Lower leg skin (tissue), 4 donors: Measurements from ENCODE around the gene TAL1. TPM values are rescaled to one million over a fixed set of nuclear protein-coding genes. Genes with fewer than 3 reads are reported as not detected.

Source experiments
- DNase-seq, 2 donors: peaks; one replicate each; pipeline ENCODE4 v3.0.0-alpha.2; 2019; ENCODE audit warnings: low spot score in 2 of 2
- H3K4me3 ChIP-seq: fragments of 200-600 bp; sonication (generic); 2 replicates; pipeline ENCODE4 v1.5.1; 2017; ENCODE audit warnings: mild to moderate bottlenecking, low read depth; ENCODE audit not compliant: poor library complexity, severe bottlenecking
- POLR2A ChIP-seq, 2 donors: fragments of 450-650 bp; IDR thresholded peaks; one replicate each; pipeline ENCODE4 v1.6.1; 2016 to 2017; ENCODE audit warnings: antibody characterized with exemption in 2 of 2, mild to moderate bottlenecking in 1 of 2, moderate library complexity in 1 of 2
- WGBS, 2 donors: methylation state at CpG; one replicate each; pipeline ENCODE4 v1.1.5; 2018; 5-methylcytosine and 5-hydroxymethylcytosine counted together
- intact Hi-C: fragments of 100-400 bp; cut with DNase I; formaldehyde crosslinking; loops from one replicate; pipeline ENCODE4 v1.15.0; 2023; ENCODE audit warnings: low total_unique reads
- total RNA-seq, 4 donors: library from RNA; depleted of rRNA; stranded (reverse); fragments of >200 nt; gene quantifications; one replicate each; pipeline ENCODE4 v1.1.0, GENCODE V29; 2016
- TF ChIP-seq, protein P1 (sequence below), 3 donors: fragments of 450-650 bp; IDR thresholded peaks; one replicate each; pipeline ENCODE4 v1.5.1; 2016; ENCODE audit warnings: antibody characterized with exemption in 3 of 3, mild to moderate bottlenecking in 3 of 3, moderate library complexity in 2 of 3

Gene TAL1
- total RNA-seq, 4 donors from 2014 or later, result 0.76 to 4.7 (median 2.0) TPM

DNA sequence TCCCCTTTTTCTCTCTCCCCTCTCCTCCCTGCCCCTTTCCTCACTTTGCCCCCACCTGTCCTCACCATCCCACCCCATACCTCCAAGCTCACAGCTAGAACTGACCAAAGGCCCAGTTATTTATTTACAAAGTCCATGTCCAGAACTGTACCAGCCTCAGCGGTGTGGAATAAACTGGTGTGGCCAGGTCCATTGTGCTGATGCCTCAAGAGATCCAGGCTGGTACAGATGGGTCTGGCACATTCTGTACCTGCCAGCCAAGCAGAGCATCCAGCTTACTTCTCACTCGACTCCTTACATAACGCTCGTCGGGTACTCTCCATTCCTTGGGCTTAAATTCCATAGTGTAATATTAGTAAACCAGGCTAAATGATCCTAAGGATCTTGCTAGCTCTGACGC, 54.0 kb downstream of the TAL1 start:
- 82 to 88% methylated on average over 6 of the region's 6 CpGs for WGBS, 2 donors
- intact Hi-C loops, result loop anchor here (10.0 kb wide), 1 partner anchor 423 kb away; no protein-coding TSS in a partner anchor
- TF ChIP-seq POLR2A (IDR thresholded peaks at IDR 0.05), result no peak
- TF ChIP-seq, protein P1, sequence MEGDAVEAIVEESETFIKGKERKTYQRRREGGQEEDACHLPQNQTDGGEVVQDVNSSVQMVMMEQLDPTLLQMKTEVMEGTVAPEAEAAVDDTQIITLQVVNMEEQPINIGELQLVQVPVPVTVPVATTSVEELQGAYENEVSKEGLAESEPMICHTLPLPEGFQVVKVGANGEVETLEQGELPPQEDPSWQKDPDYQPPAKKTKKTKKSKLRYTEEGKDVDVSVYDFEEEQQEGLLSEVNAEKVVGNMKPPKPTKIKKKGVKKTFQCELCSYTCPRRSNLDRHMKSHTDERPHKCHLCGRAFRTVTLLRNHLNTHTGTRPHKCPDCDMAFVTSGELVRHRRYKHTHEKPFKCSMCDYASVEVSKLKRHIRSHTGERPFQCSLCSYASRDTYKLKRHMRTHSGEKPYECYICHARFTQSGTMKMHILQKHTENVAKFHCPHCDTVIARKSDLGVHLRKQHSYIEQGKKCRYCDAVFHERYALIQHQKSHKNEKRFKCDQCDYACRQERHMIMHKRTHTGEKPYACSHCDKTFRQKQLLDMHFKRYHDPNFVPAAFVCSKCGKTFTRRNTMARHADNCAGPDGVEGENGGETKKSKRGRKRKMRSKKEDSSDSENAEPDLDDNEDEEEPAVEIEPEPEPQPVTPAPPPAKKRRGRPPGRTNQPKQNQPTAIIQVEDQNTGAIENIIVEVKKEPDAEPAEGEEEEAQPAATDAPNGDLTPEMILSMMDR (IDR thresholded peaks at IDR 0.05), result no peak
- no peak overlapping the region for H3K4me3 ChIP-seq
- DNase-seq, result peak in 1 of 2 donors; percentile 56

DNA sequence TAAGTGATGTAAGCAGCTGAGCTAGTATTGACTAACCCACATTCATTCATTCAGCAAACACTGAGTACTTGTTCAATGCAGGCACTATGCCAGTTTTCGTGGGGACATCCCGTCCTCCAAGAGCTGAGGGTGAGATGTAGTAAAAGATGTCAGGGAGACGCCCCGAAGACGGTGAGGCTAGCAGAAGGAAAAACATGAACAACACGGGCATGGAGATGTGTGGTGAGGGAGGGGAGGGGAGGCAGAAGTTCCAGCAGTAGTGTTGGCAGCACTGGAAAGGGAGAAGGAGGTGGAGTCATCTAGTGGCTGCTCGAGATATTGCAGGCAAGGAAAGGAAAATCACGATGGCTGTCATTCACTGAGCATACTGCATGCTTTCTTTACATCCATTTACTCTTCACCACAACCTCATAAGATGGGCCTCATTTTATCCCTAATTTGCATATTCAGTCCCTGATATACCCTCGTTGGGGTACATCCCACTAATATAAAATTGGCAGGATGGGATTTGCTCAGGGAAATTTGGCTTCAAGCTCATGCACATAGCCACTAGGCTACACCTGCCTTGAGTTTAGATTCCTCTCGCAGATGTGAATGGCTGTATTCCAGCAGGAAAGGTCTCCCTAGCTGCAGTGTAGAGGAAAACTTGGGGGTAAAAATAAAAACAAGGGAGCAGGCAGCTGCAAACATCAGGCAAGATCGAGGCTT, 56.6 kb downstream of the TAL1 start:
- WGBS, 2 donors, result 11 to 12% methylated on average over 11 of the region's 11 CpGs
- no peak for TF ChIP-seq POLR2A (IDR thresholded peaks at IDR 0.05)
- TF ChIP-seq, protein P1 (IDR thresholded peaks at IDR 0.05), result peak in 1 of 3 donors; percentile 89
- H3K4me3 ChIP-seq, result no peak overlapping the region
- peak; percentile 71 to 86 for DNase-seq
- intact Hi-C loops, result loop anchor here (10.0 kb wide), 1 partner anchor 421 kb away; no protein-coding TSS in a partner anchor

DNA sequence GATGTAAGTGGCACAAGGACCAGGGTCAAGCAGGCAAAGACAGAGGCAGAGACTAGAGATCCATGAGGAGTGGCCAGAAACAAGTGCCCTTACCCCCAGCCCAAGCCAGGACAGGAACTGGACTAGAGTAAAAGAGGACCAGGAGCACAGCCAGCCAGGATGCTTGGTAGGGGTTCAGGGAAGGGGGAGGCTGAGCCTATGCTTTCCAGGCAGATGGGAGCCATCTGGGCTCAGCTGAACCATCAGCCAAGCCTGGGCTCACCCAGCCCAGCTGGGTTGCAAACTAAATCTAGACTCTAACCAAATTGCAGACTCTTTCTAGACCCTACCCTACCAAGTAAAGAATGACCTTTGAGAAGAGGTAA, 57.4 kb downstream of the TAL1 start:
- peak in 1 of 2 donors; percentile 52 for DNase-seq
- intact Hi-C loops, result loop anchor here (10.0 kb wide), 1 partner anchor 420 kb away; no protein-coding TSS in a partner anchor
- H3K4me3 ChIP-seq, result no peak overlapping the region
- TF ChIP-seq, protein P1 (IDR thresholded peaks at IDR 0.05), result no peak
- TF ChIP-seq POLR2A (IDR thresholded peaks at IDR 0.05), result no peak

DNA sequence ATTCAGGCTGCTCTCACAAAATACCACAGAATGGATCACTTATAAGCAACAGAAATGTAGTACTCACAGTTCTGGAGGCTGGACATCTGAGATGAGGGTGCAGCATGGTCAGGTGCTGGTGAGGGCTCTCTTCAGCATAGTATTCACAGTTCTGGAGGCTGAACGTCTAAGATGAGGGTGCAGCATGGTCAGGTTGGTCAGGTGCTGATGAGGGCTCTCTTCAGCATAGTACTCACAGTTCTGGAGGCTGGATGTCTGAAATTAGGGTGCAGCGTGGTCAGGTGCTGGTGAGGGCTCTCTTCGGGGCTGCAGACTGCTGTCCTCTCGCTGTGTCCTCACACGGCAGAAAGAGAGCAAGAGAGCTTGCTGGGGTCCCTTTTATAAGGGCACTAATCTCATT, 59.2 kb downstream of the TAL1 start:
- 81 to 91% methylated on average over 5 of the region's 5 CpGs for WGBS, 2 donors
- H3K4me3 ChIP-seq, result no peak overlapping the region
- TF ChIP-seq, protein P1 (IDR thresholded peaks at IDR 0.05), result no peak
- TF ChIP-seq POLR2A (IDR thresholded peaks at IDR 0.05), result no peak
- DNase-seq, result no peak
- intact Hi-C loops, result loop anchor here (10.0 kb wide), 1 partner anchor 418 kb away; no protein-coding TSS in a partner anchor

Other genes with a start within 250 kb of the TAL1 start
- 10 to 100 TPM in 3 of 4 donors, 1 to 10 TPM in 1; 3.1 to 14.8 (median 12.1) TPM for gene CYP4X1, start 208.6 kb downstream of the TAL1 start, total RNA-seq
- gene CYP4Z1, start 165.0 kb downstream of the TAL1 start, total RNA-seq, result 1 to 10 TPM in 3 of 4 donors, not detected in 1; 1.1 to 2.9 (median 1.1) TPM
- gene CYP4A22, start 94.8 kb downstream of the TAL1 start, total RNA-seq, result under 1 TPM in 1 of 4 donors, not detected in 3; 0.16 TPM
- gene PDZK1IP1, start 42.2 kb downstream of the TAL1 start, total RNA-seq, result 100 to 1,000 TPM; 121 to 267 (median 125) TPM
- 1 to 10 TPM; 1.8 to 9.7 (median 4.3) TPM for gene STIL, start 81.9 kb upstream of the TAL1 start, total RNA-seq
- 10 to 100 TPM; 52.6 to 97.9 (median 73.5) TPM for gene CMPK1, start 101.6 kb upstream of the TAL1 start, total RNA-seq
- not detected for gene FOXE3, start 184.1 kb upstream of the TAL1 start, total RNA-seq
- gene FOXD2, start 205.8 kb upstream of the TAL1 start, total RNA-seq, result under 1 TPM in 3 of 4 donors, not detected in 1; 0.13 to 0.56 (median 0.45) TPM